Erythroblast (primary cell): ENCODE results near the gene ADARB2.

Source experiments
- GATA1 ChIP-seq: IDR thresholded peaks from 2 replicates; pipeline ENCODE4 v1.6.1; 2011; ENCODE audit warnings: low read depth, mild to moderate bottlenecking, control low read depth, low read length, moderate library complexity
- POLR2A ChIP-seq: IDR thresholded peaks from 2 replicates; pipeline ENCODE4 v1.6.1; 2011; ENCODE audit warnings: mild to moderate bottlenecking, low read length

- TF ChIP-seq POLR2A (no peak), GATA1 (no peak)
Measured at GRCh38 chr10:1579671-1580070, 157.7 kb downstream of the ADARB2 start.
